Vagina (tissue), 2 donors: ENCODE measurements around the gene ELOVL6. TPM values are rescaled to one million over a fixed set of nuclear protein-coding genes. Genes with fewer than 3 reads are reported as not detected.

Source experiments
- DNase-seq, 2 donors: peaks; one replicate each; pipeline ENCODE4 v3.0.0-alpha.2; 2017; ENCODE audit errors: extremely low spot score in 2 of 2
- H3K27ac ChIP-seq: fragments of 200-600 bp; sonication (generic); one replicate; pipeline ENCODE4 v1.5.1; 2019
- H3K27me3 ChIP-seq: fragments of 200-600 bp; sonication (generic); one replicate; pipeline ENCODE4 v1.5.1; 2019
- H3K36me3 ChIP-seq, 2 donors: fragments of 200-600 bp; sonication (generic); one replicate each; pipeline ENCODE4 v1.5.1; 2017 to 2019
- H3K4me1 ChIP-seq: fragments of 200-600 bp; sonication (generic); one replicate; pipeline ENCODE4 v1.5.1; 2019
- H3K4me3 ChIP-seq, 2 donors: fragments of 200-600 bp; sonication (generic); 1 replicate in 1 of 2; 2 replicates in 1 of 2; pipeline ENCODE4 v1.5.1; 2016 to 2019
- H3K9me3 ChIP-seq: fragments of 200-600 bp; sonication (generic); one replicate; pipeline ENCODE4 v1.5.1; 2019
- POLR2A ChIP-seq, 2 donors: fragments of 450-650 bp; IDR thresholded peaks; one replicate each; pipeline ENCODE4 v1.6.1; 2017; ENCODE audit warnings: antibody characterized with exemption in 2 of 2, mild to moderate bottlenecking in 2 of 2, moderate library complexity in 2 of 2
- POLR2AphosphoS5 ChIP-seq, 2 donors: sonication (generic); formaldehyde crosslinking; IDR thresholded peaks; one replicate each; pipeline ENCODE4 v1.9.0; 2017; ENCODE audit warnings: antibody characterized with exemption in 2 of 2, mild to moderate bottlenecking in 2 of 2, low read depth in 1 of 2; ENCODE audit not compliant: insufficient read depth in 1 of 2
- intact Hi-C: fragments of 100-400 bp; cut with DNase I; formaldehyde crosslinking; loops from one replicate; pipeline ENCODE4 v1.15.1; 2023
- total RNA-seq: library from RNA; depleted of rRNA; stranded (reverse); fragments of >200 nt; gene quantifications from one replicate; pipeline ENCODE4 v1.2.3, GENCODE V29; 2016
- TF ChIP-seq, protein P1 (sequence below), 3 experiments: fragments of 450-650 bp in 2 of 3; fragments of 200-600 bp in 1 of 3; sonication (generic) in 1 of 3; IDR thresholded peaks; one replicate each; pipeline ENCODE4 v1.5.1; 2017 to 2019; ENCODE audit warnings: antibody characterized with exemption in 3 of 3, mild to moderate bottlenecking in 2 of 3, moderate library complexity in 2 of 3

Gene ELOVL6
- total RNA-seq, 1 donor from 2014 or later = 9.1 TPM

DNA sequence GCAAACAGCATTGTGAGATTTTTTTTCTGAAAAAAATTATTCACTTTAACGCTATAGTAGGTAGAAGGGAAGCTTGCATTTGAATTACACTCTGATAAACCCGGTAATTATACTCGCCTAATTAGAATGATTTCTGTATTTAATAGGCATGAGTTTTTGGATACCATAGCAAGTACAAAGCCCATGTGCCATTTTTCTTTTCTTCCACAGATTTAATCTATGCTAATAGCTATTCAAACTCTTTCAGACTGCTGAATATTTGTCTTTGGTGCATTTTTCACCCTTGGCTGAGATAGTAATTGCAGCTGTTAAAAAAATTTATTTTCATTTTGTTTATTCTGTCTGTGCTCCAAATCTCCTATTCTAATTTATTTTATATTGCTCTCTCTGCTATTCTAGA lies 172.7 kb downstream of the ELOVL6 start:
- Histone ChIP-seq H3K9me3 (no peaks in the 10 kb centered on the region), H3K36me3 (no peaks in the 10 kb centered on the region), H3K27me3 (no peaks in the 10 kb centered on the region), H3K4me1 (no peaks in the 10 kb centered on the region), H3K4me3 (no peak overlapping the region), H3K27ac (no peak overlapping the region)
- intact Hi-C loops = no loop called here
- no peak for DNase-seq
- TF ChIP-seq, protein P1, sequence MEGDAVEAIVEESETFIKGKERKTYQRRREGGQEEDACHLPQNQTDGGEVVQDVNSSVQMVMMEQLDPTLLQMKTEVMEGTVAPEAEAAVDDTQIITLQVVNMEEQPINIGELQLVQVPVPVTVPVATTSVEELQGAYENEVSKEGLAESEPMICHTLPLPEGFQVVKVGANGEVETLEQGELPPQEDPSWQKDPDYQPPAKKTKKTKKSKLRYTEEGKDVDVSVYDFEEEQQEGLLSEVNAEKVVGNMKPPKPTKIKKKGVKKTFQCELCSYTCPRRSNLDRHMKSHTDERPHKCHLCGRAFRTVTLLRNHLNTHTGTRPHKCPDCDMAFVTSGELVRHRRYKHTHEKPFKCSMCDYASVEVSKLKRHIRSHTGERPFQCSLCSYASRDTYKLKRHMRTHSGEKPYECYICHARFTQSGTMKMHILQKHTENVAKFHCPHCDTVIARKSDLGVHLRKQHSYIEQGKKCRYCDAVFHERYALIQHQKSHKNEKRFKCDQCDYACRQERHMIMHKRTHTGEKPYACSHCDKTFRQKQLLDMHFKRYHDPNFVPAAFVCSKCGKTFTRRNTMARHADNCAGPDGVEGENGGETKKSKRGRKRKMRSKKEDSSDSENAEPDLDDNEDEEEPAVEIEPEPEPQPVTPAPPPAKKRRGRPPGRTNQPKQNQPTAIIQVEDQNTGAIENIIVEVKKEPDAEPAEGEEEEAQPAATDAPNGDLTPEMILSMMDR (IDR thresholded peaks at IDR 0.05) = no peak
- TF ChIP-seq POLR2A (IDR thresholded peaks at IDR 0.05) (no peak), POLR2AphosphoS5 (IDR thresholded peaks at IDR 0.05; ENCODE audit: insufficient read depth in 1 of 2, low read depth in 1 of 2) (no peak)

DNA sequence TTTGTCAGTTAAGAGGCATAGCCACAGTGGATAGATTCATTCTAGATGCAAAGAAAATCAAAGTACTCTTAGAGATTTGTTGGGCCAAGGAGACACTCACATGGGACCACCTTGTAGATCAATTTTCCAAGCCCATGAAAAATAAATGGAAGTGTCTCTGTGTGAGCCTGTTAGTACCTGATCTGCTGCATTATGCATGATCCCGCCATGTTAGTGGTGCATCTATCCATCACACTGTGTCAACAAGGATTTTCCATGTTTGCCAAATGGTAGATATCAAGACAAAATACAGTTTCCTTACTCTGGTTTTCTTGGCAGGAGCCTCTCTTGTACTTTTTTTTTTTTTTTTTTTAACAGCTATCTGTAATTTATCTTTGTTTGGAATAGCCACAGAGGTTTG lies 173.4 kb downstream of the ELOVL6 start:
- H3K9me3 ChIP-seq = no peaks in the 10 kb centered on the region
- intact Hi-C loops = no loop called here
- H3K27ac ChIP-seq = no peak overlapping the region
- DNase-seq = no peak
- no peaks in the 10 kb centered on the region for H3K36me3 ChIP-seq
- no peak for TF ChIP-seq POLR2A (IDR thresholded peaks at IDR 0.05)
- TF ChIP-seq, protein P1 (IDR thresholded peaks at IDR 0.05) = no peak
- no peak for TF ChIP-seq POLR2AphosphoS5 (IDR thresholded peaks at IDR 0.05; ENCODE audit: insufficient read depth in 1 of 2, low read depth in 1 of 2)
- H3K27me3 ChIP-seq = no peaks in the 10 kb centered on the region
- no peak overlapping the region for H3K4me3 ChIP-seq
- no peaks in the 10 kb centered on the region for H3K4me1 ChIP-seq

DNA sequence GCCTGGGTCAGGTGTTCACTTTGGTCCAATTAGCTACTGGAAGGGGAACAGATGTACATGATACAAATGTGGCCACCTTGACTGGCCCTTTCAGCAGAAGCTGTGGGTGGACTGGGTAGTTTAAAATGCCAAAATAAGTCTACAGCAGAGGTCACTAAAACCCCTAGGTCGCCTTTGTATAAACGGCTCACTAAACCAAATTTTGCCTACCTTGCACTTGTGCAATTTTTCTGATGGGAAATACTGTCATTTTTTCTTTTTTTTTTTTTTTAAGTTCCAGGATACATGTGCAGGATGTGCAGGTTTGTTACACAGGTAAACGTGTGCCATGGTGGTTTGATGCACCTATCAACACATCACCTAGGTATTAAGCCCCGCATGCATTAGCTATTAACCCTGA lies 176.0 kb downstream of the ELOVL6 start:
- no peak overlapping the region for H3K4me3 ChIP-seq
- TF ChIP-seq, protein P1 (IDR thresholded peaks at IDR 0.05) = no peak
- TF ChIP-seq POLR2A (IDR thresholded peaks at IDR 0.05) = no peak
- TF ChIP-seq POLR2AphosphoS5 (IDR thresholded peaks at IDR 0.05; ENCODE audit: insufficient read depth in 1 of 2, low read depth in 1 of 2) = no peak
- no peak overlapping the region for H3K27ac ChIP-seq
- H3K27me3 ChIP-seq = no peaks in the 10 kb centered on the region
- H3K36me3 ChIP-seq = no peaks in the 10 kb centered on the region
- H3K9me3 ChIP-seq = no peaks in the 10 kb centered on the region
- no peaks in the 10 kb centered on the region for H3K4me1 ChIP-seq
- intact Hi-C loops = no loop called here
- no peak for DNase-seq

GRCh38 chr4:110020646-110021443 lies 177.6 kb downstream of the ELOVL6 start:
- Histone ChIP-seq H3K4me1 (no peaks in the 10 kb centered on the region), H3K4me3 (no peak overlapping the region), H3K9me3 (no peaks in the 10 kb centered on the region), H3K27me3 (no peaks in the 10 kb centered on the region), H3K36me3 (no peaks in the 10 kb centered on the region), H3K27ac (no peak overlapping the region)
- TF ChIP-seq, protein P1 (IDR thresholded peaks at IDR 0.05) = no peak
- no peak for TF ChIP-seq POLR2A (IDR thresholded peaks at IDR 0.05)
- no peak for TF ChIP-seq POLR2AphosphoS5 (IDR thresholded peaks at IDR 0.05; ENCODE audit: insufficient read depth in 1 of 2, low read depth in 1 of 2)
- DNase-seq = no peak
- intact Hi-C loops = no loop called here

DNA sequence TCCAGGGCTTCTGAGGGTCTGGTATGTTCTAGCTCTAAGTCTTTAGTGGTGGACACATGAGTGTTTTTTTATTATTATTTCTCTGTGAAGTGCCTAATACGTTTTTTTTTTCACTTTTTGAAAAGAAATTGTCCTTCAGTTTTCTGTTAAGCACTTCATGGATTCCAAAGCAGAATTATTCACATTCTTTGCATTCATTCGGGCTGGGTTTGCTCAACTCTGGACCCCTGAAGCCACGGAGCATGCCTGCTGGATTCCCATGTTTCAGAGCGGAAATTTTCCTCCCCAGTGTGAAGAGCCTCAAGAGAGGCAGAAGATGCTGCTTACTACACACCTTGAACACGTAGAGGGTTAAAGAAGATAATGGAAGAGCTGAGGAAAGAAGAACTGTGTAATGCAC lies 178.3 kb downstream of the ELOVL6 start:
- TF ChIP-seq POLR2A (IDR thresholded peaks at IDR 0.05) (no peak), POLR2AphosphoS5 (IDR thresholded peaks at IDR 0.05; ENCODE audit: insufficient read depth in 1 of 2, low read depth in 1 of 2) (no peak)
- TF ChIP-seq, protein P1 (IDR thresholded peaks at IDR 0.05) = no peak
- H3K27me3 ChIP-seq = no peaks in the 10 kb centered on the region
- intact Hi-C loops = no loop called here
- H3K4me1 ChIP-seq = no peaks in the 10 kb centered on the region
- H3K27ac ChIP-seq = no peak overlapping the region
- no peak overlapping the region for H3K4me3 ChIP-seq
- no peaks in the 10 kb centered on the region for H3K9me3 ChIP-seq
- DNase-seq = no peak
- H3K36me3 ChIP-seq = no peaks in the 10 kb centered on the region
